SK-N-SH (cell line): ENCODE measurements around the gene PCDHA11. TPM values are rescaled to one million over a fixed set of nuclear protein-coding genes. Genes with fewer than 3 reads are reported as not detected.

Source experiments
- CTCF ChIA-PET: fragments of 300-600, 350-600 bp; formaldehyde crosslinking; extraction: SDS; loops from one replicate; lab custom pipeline; 2021; lab: Yijun Ruan, JAX
- POLR2A ChIA-PET: fragments of 350-600 bp; sonication (Branson Sonifier 250); formaldehyde crosslinking; extraction: SDS; loops from one replicate; lab custom pipeline; 2020; ENCODE audit warnings: antibody characterized with exemption, inconsistent platforms; lab: Yijun Ruan, JAX
- DNase-seq: peaks from one replicate; pipeline ENCODE4 v3.0.0; 2012
- H2AFZ ChIP-seq: fragments of 200-600 bp; sonication (generic); 2 replicates; pipeline ENCODE4 v1.8.1; 2016; ENCODE audit warnings: antibody characterized with exemption, mild to moderate bottlenecking, low read depth
- H3F3A ChIP-seq: fragments of 200-600 bp; sonication (generic); replicated peaks from 2 replicates; pipeline ENCODE3; 2016; ENCODE audit warnings: antibody characterized with exemption, mild to moderate bottlenecking; ENCODE audit not compliant: insufficient read depth
- H3K27ac ChIP-seq, 2 experiments: fragments of 200-500 bp in 1 of 2; fragments of 200-600 bp in 1 of 2; sonication (Bioruptor generic) in 1 of 2; sonication (generic), shearing (Covaris generic) in 1 of 2; 2 replicates each; pipeline versions ENCODE4 v1.5.1 to v1.6.1; 2014 to 2016; ENCODE audit warnings: low read depth in 2 of 2, inconsistent platforms in 1 of 2, low read length in 1 of 2, mild to moderate bottlenecking in 1 of 2, mixed read lengths in 1 of 2
- H3K27me3 ChIP-seq: fragments of 200-600 bp; sonication (generic), shearing (Covaris generic); 2 replicates; pipeline ENCODE4 v1.6.1; 2016; ENCODE audit warnings: mixed run types; ENCODE audit not compliant: insufficient read depth
- H3K36me3 ChIP-seq, 2 experiments: fragments of 200-500 bp in 1 of 2; fragments of 200-600 bp in 1 of 2; sonication (Bioruptor generic) in 1 of 2; sonication (generic) in 1 of 2; replicated peaks in 1 of 2; 2 replicates each; pipeline versions ENCODE3 to v1.5.1; 2014 to 2016; ENCODE audit warnings: low read length in 1 of 2, mild to moderate bottlenecking in 1 of 2; ENCODE audit not compliant: insufficient read depth in 2 of 2, control insufficient read depth in 1 of 2
- H3K4me1 ChIP-seq, 2 experiments: fragments of 200-500 bp in 1 of 2; fragments of 200-600 bp in 1 of 2; sonication (Bioruptor generic) in 1 of 2; sonication (generic), shearing (Covaris generic) in 1 of 2; 2 replicates each; pipeline versions ENCODE4 v1.5.1 to v1.6.1; 2014 to 2016; ENCODE audit warnings: low read depth in 1 of 2, low read length in 1 of 2, mixed run types in 1 of 2; ENCODE audit not compliant: insufficient read depth in 2 of 2, control insufficient read depth in 1 of 2
- H3K4me2 ChIP-seq: fragments of 200-600 bp; sonication (generic), shearing (Covaris generic); 2 replicates; pipeline ENCODE4 v1.6.1; 2017; ENCODE audit warnings: mixed run types
- H3K4me3 ChIP-seq, 2 experiments: fragments of 200-500 bp in 1 of 2; fragments of 200-600 bp in 1 of 2; sonication (Bioruptor generic) in 1 of 2; sonication (generic), shearing (Covaris generic) in 1 of 2; 2 replicates each; pipeline versions ENCODE4 v1.5.1 to v1.8.1; 2014 to 2016; ENCODE audit warnings: low read depth in 2 of 2, inconsistent platforms in 1 of 2, low read length in 1 of 2, mild to moderate bottlenecking in 1 of 2, mixed read lengths in 1 of 2, moderate library complexity in 1 of 2
- H3K79me2 ChIP-seq: fragments of 200-600 bp; sonication (generic); 2 replicates; pipeline ENCODE4 v1.8.1; 2017; ENCODE audit warnings: mild to moderate bottlenecking; ENCODE audit not compliant: insufficient read depth
- H3K9ac ChIP-seq: fragments of 200-600 bp; sonication (generic); 2 replicates; pipeline ENCODE4 v1.6.1; 2017; ENCODE audit warnings: mixed run types
- H3K9me2 ChIP-seq: fragments of 200-600 bp; sonication (generic); 2 replicates; pipeline ENCODE4 v1.6.1; 2017; ENCODE audit warnings: mixed run types
- H3K9me3 ChIP-seq: fragments of 200-600 bp; sonication (generic); 2 replicates; pipeline ENCODE4 v1.6.1; 2017; ENCODE audit warnings: mixed run types, mild to moderate bottlenecking, moderate library complexity
- H4K20me1 ChIP-seq: fragments of 200-600 bp; sonication (generic); 2 replicates; pipeline ENCODE4 v1.6.1; 2017; ENCODE audit warnings: mild to moderate bottlenecking, mixed run types; ENCODE audit not compliant: insufficient read depth
- CHD2 ChIP-seq: fragments of 150-350 bp; IDR thresholded peaks from 2 replicates; pipeline ENCODE4 v1.6.1; 2018; ENCODE audit warnings: low read length; ENCODE audit not compliant: partially characterized antibody
- EP300 ChIP-seq, 2 experiments: IDR thresholded peaks; 2 replicates each; pipeline versions ENCODE4 v1.4.0 to v1.6.1; 2012; ENCODE audit warnings: borderline replicate concordance in 1 of 2, low read depth in 1 of 2, low read length in 1 of 2
- GATA2 ChIP-seq: sonication (generic); formaldehyde crosslinking; IDR thresholded peaks from 2 replicates; pipeline ENCODE4 v1.5.0; 2020; ENCODE audit warnings: mild to moderate bottlenecking, missing genetic modification reagents
- MXI1 ChIP-seq: IDR thresholded peaks from 2 replicates; pipeline ENCODE4 v1.6.1; 2012; ENCODE audit warnings: mild to moderate bottlenecking, low read depth, low read length, improper control_type of control experiment
- NFIC ChIP-seq: IDR thresholded peaks from 2 replicates; pipeline ENCODE4 v1.4.0; 2012; ENCODE audit warnings: borderline replicate concordance
- RCOR1 ChIP-seq: fragments of 150-350 bp; IDR thresholded peaks from 2 replicates; pipeline ENCODE4 v1.6.1; 2017; ENCODE audit warnings: antibody characterized with exemption, low read length
- RFX5 ChIP-seq: IDR thresholded peaks from 2 replicates; pipeline ENCODE4 v1.6.1; 2012; ENCODE audit warnings: mild to moderate bottlenecking, improper control_type of control experiment, low read length
- RXRA ChIP-seq: IDR thresholded peaks from 2 replicates; pipeline ENCODE4 v1.4.0; 2012; ENCODE audit warnings: low read depth, mild to moderate bottlenecking, borderline replicate concordance
- SIN3A ChIP-seq: IDR thresholded peaks from 2 replicates; pipeline ENCODE4 v1.6.1; 2012; ENCODE audit warnings: low read depth, mild to moderate bottlenecking, low read length, moderate library complexity, borderline replicate concordance
- TAF1 ChIP-seq: IDR thresholded peaks from 2 replicates; pipeline ENCODE4 v1.6.1; 2012; ENCODE audit warnings: low read depth, mild to moderate bottlenecking, low read length, moderate library complexity, borderline replicate concordance
- TCF12 ChIP-seq: IDR thresholded peaks from 2 replicates; pipeline ENCODE4 v1.4.0; 2012
- YY1 ChIP-seq: IDR thresholded peaks from 2 replicates; pipeline ENCODE4 v1.4.0; 2012; ENCODE audit warnings: low read depth, mild to moderate bottlenecking
- whole genome bisulfite sequencing: methylation state at CpG from one replicate; pipeline ENCODE4 v1.1.6; 2017; ENCODE audit warnings: low lambda C conversion rate; 5-methylcytosine and 5-hydroxymethylcytosine counted together
- polyA plus RNA-seq, 3 experiments: library from polyadenylated mRNA; depleted of rRNA; stranded (reverse); fragments of >200 nt; gene quantifications; 2 replicates each; pipeline ENCODE4 v1.2.3, GENCODE V29; 2012
- TF ChIP-seq, protein P1 (sequence below): IDR thresholded peaks from 2 replicates; pipeline ENCODE4 v1.6.1; 2012; ENCODE audit warnings: mild to moderate bottlenecking, low read depth, low read length, moderate library complexity
- TF ChIP-seq, protein P2 (sequence below): IDR thresholded peaks from 2 replicates; pipeline ENCODE4 v1.4.0; 2012; ENCODE audit warnings: low read depth, borderline replicate concordance
- TF ChIP-seq, protein P3 (sequence below): IDR thresholded peaks from 2 replicates; pipeline ENCODE4 v1.4.0; 2012; ENCODE audit warnings: low read depth, borderline replicate concordance
- TF ChIP-seq, protein P4 (sequence below): fragments of 200-600 bp; sonication (generic); IDR thresholded peaks from 2 replicates; pipeline ENCODE4 v1.6.1; 2017; ENCODE audit warnings: antibody characterized with exemption, mild to moderate bottlenecking, moderate library complexity

The PCDHA11 gene, protein sequence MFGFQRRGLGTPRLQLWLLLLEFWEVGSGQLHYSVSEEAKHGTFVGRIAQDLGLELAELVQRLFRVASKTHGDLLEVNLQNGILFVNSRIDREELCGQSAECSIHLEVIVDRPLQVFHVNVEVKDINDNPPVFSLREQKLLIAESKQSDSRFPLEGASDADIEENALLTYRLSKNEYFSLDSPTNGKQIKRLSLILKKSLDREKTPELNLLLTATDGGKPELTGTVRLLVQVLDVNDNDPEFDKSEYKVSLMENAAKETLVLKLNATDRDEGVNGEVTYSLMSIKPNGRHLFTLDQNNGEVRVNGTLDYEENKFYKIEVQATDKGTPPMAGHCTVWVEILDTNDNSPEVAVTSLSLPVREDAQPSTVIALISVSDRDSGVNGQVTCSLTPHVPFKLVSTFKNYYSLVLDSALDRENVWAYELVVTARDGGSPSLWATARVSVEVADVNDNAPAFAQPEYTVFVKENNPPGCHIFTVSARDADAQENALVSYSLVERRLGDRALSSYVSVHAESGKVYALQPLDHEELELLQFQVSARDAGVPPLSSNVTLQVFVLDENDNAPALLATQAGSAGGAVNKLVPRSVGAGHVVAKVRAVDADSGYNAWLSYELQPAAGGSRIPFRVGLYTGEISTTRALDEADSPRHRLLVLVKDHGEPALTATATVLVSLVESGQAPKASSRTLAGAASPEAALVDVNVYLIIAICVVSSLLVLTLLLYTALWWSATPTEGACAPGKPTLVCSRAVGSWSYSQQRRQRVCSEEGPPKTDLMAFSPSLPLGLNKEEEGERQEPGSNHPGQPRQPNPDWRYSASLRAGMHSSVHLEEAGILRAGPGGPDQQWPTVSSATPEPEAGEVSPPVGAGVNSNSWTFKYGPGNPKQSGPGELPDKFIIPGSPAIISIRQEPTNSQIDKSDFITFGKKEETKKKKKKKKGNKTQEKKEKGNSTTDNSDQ
- polyA plus RNA-seq (2012; rRNA removed): not detected in 2 replicates
- polyA plus RNA-seq (2012; cell fraction: cytosol; rRNA removed): not detected in 2 replicates
- 0.02 and 0.05 TPM in 2 replicates for polyA plus RNA-seq (2012; cell fraction: nucleus; rRNA removed)

DNA sequence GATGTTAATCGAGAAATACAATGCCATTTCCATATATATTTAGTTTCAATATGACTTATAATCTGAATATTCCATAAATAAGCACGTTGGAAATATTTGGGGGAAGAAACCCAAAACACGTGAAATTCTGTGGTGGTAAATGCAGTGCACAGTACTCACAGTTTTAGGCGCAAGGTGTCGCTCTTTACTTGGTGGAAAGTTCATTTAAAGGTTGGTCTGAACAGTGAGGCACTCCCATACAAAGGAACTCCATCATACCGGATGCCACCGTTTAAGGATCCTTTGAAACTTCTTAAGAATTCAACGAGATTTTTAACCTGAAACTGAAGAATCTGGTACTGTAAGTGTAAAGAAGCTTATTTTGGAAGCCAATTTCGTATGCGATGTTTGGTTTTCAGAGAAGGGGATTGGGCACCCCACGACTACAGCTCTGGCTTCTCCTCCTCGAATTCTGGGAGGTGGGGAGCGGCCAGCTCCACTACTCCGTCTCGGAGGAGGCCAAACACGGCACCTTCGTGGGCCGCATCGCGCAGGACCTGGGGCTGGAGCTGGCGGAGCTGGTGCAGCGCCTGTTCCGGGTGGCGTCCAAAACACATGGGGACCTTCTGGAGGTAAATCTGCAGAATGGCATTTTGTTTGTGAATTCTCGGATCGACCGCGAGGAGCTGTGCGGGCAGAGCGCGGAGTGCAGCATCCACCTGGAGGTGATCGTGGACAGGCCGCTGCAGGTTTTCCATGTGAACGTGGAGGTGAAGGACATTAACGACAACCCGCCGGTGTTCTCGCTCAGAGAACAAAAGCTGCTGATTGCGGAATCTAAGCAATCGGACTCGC is at the start of gene PCDHA11:
Gene PCDHA11 (plus strand): TSS at position 237 of the 834 bp plus-strand sequence. CDS start 147 bp downstream, at position 384.
- H3K27ac ChIP-seq: no peak within 1 kb of the TSS
- H3K9ac ChIP-seq: no peak within 1 kb of the TSS
- POLR2A ChIA-PET: no interaction called here
- H3K27me3 ChIP-seq: no peaks in the 10 kb centered on the region
- DNase-seq: no peak
- TF ChIP-seq YY1: no peak
- no peak for TF ChIP-seq GATA2 (CRISPR knock-in tag)
- TF ChIP-seq, protein P1, sequence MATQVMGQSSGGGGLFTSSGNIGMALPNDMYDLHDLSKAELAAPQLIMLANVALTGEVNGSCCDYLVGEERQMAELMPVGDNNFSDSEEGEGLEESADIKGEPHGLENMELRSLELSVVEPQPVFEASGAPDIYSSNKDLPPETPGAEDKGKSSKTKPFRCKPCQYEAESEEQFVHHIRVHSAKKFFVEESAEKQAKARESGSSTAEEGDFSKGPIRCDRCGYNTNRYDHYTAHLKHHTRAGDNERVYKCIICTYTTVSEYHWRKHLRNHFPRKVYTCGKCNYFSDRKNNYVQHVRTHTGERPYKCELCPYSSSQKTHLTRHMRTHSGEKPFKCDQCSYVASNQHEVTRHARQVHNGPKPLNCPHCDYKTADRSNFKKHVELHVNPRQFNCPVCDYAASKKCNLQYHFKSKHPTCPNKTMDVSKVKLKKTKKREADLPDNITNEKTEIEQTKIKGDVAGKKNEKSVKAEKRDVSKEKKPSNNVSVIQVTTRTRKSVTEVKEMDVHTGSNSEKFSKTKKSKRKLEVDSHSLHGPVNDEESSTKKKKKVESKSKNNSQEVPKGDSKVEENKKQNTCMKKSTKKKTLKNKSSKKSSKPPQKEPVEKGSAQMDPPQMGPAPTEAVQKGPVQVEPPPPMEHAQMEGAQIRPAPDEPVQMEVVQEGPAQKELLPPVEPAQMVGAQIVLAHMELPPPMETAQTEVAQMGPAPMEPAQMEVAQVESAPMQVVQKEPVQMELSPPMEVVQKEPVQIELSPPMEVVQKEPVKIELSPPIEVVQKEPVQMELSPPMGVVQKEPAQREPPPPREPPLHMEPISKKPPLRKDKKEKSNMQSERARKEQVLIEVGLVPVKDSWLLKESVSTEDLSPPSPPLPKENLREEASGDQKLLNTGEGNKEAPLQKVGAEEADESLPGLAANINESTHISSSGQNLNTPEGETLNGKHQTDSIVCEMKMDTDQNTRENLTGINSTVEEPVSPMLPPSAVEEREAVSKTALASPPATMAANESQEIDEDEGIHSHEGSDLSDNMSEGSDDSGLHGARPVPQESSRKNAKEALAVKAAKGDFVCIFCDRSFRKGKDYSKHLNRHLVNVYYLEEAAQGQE: no peak
- TF ChIP-seq RCOR1: no peak
- no peak for TF ChIP-seq EP300 (IDR thresholded peaks at IDR 0.05; ENCODE audit: borderline replicate concordance in 1 of 2, low read depth in 1 of 2, low read length in 1 of 2)
- TF ChIP-seq CHD2: no peak
- no peak for TF ChIP-seq TAF1
- TF ChIP-seq, protein P2, sequence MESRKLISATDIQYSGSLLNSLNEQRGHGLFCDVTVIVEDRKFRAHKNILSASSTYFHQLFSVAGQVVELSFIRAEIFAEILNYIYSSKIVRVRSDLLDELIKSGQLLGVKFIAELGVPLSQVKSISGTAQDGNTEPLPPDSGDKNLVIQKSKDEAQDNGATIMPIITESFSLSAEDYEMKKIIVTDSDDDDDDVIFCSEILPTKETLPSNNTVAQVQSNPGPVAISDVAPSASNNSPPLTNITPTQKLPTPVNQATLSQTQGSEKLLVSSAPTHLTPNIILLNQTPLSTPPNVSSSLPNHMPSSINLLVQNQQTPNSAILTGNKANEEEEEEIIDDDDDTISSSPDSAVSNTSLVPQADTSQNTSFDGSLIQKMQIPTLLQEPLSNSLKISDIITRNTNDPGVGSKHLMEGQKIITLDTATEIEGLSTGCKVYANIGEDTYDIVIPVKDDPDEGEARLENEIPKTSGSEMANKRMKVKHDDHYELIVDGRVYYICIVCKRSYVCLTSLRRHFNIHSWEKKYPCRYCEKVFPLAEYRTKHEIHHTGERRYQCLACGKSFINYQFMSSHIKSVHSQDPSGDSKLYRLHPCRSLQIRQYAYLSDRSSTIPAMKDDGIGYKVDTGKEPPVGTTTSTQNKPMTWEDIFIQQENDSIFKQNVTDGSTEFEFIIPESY: no peak
- TF ChIP-seq SIN3A: no peak
- no peak for TF ChIP-seq RXRA
- no peak for TF ChIP-seq MXI1
- no peak for TF ChIP-seq NFIC
- TF ChIP-seq, protein P3, sequence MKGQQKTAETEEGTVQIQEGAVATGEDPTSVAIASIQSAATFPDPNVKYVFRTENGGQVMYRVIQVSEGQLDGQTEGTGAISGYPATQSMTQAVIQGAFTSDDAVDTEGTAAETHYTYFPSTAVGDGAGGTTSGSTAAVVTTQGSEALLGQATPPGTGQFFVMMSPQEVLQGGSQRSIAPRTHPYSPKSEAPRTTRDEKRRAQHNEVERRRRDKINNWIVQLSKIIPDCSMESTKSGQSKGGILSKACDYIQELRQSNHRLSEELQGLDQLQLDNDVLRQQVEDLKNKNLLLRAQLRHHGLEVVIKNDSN: no peak
- no peak for TF ChIP-seq TCF12
- TF ChIP-seq, protein P4, sequence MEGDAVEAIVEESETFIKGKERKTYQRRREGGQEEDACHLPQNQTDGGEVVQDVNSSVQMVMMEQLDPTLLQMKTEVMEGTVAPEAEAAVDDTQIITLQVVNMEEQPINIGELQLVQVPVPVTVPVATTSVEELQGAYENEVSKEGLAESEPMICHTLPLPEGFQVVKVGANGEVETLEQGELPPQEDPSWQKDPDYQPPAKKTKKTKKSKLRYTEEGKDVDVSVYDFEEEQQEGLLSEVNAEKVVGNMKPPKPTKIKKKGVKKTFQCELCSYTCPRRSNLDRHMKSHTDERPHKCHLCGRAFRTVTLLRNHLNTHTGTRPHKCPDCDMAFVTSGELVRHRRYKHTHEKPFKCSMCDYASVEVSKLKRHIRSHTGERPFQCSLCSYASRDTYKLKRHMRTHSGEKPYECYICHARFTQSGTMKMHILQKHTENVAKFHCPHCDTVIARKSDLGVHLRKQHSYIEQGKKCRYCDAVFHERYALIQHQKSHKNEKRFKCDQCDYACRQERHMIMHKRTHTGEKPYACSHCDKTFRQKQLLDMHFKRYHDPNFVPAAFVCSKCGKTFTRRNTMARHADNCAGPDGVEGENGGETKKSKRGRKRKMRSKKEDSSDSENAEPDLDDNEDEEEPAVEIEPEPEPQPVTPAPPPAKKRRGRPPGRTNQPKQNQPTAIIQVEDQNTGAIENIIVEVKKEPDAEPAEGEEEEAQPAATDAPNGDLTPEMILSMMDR: no peak
- no peak for TF ChIP-seq RFX5
- no peaks in the 10 kb centered on the region for H3K79me2 ChIP-seq
- no peaks in the 10 kb centered on the region for H3F3A ChIP-seq
- no peak within 1 kb of the TSS for H3K4me3 ChIP-seq
- no peaks in the 10 kb centered on the region for H4K20me1 ChIP-seq
- H3K4me2 ChIP-seq: no peak within 1 kb of the TSS
- 72% methylated on average over 41 of the region's 41 CpGs for WGBS
- no peaks in the 10 kb centered on the region for H3K4me1 ChIP-seq
- H3K9me3 ChIP-seq: no peaks in the 10 kb centered on the region
- CTCF ChIA-PET: interaction anchor here (0.9 to 2.0 kb wide), 6 partner anchors 10 to 176 kb away, joined by 3 to 17 read pairs (median 6); partner anchors contain the start of genes PCDHA8 and PCDHAC1
- H2AFZ ChIP-seq: no peak within 1 kb of the TSS
- H3K9me2 ChIP-seq: no peaks in the 10 kb centered on the region
- no peaks in the 10 kb centered on the region for H3K36me3 ChIP-seq
